ENCODE results near the gene DOCK11.
"Not testable (repeated sequence)": the region's sequence is repeated elsewhere in the genome, so short reads cannot be mapped to it uniquely, and the experiment has no call there.

The DOCK11 gene

DNA sequence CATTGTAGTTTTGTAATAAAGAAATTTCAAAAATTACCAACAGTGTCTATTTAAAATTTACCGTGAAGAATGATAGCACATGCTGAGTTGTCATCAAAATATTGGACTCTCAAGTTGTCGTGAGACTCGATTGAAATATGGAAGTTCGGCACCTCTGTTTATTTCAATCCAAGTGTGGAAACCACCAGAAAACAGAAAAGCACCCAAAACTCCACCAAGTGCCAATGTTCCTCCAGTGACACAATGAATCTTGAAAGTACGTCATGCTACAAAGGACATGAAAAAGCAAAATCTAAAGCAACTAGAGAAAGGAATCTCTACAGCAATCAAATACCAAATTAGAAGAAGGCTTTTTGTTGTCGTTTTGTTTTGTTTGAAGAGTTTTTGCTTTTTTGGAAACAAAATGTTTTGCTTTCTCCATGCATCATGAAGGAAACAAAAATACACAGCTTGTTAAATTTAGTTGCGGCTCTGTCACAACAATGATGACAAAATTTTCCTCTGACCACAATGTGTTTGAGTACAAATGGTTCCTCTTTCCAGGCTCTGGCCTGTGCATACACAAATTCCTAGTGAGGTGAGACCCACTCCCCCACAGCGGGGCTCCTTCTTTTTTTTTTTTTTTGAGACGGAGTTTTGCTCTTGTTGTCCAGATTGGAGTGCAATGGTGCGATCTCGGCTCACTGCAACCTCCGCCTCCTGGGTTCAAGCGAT lies 222.2 kb downstream of the DOCK11 start:
- DNase-seq = no peak

- no peak for DNase-seq
Measured at GRCh38 chrX:118718737-118719136, 223.1 kb downstream of the DOCK11 start.

DNA sequence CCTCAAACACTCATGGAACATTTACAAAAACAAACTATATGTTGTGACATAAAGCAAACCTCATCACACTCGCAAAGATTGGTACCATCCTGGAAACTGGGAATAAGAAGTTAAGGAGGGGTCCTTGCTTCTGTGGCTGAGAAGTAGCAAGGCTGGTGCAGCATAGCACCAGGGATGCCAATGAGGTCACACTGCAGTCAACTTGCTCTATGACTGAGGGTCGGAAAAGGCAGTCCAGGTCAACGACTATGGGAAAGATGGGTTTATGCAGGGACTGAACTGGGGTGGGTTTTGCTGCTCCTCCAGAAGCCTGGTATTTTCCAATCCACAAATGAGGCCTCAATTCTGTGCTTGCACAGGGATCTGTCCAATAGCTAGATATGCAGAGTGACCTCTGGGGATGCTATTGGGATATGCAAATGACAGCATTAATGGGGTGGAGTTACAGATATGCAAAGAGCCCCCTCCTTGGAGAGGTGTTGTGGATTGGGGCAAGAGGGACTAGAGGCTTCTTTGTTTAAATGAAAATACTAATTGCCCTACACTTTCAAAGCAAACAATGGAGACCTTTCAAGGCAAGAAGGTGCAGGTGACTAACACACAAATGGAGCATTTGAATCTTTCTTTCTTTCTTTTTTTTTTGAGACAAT lies 224.6 kb downstream of the DOCK11 start:
- no peak for DNase-seq

DNA sequence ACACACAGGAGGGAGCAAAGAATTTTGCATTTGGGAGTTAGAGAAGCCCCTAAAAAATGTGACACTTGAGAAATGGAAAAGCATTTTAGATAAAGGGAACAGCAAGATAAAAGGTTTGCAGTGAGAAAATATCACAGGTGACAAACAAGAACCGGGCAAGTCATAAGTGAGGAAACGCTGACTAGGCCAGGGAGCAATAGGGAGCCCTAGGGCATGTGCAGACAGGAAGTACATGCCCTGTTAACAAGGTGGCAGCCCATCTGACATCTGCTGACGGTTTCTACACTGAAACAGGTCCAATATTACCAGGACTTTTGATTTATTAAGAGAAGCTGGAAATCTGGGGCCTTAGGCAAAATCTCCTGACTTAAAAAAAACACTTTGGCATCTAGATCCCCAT lies 227.8 kb downstream of the DOCK11 start:
- DNase-seq = no peak

- DNase-seq = no peak
Measured at GRCh38 chrX:118724365-118724764, 228.8 kb downstream of the DOCK11 start.

- DNase-seq = no peak
Measured at GRCh38 chrX:118724775-118725174, 229.2 kb downstream of the DOCK11 start.

- DNase-seq = no peak
Measured at GRCh38 chrX:118726396-118726795, 230.8 kb downstream of the DOCK11 start.

DNA sequence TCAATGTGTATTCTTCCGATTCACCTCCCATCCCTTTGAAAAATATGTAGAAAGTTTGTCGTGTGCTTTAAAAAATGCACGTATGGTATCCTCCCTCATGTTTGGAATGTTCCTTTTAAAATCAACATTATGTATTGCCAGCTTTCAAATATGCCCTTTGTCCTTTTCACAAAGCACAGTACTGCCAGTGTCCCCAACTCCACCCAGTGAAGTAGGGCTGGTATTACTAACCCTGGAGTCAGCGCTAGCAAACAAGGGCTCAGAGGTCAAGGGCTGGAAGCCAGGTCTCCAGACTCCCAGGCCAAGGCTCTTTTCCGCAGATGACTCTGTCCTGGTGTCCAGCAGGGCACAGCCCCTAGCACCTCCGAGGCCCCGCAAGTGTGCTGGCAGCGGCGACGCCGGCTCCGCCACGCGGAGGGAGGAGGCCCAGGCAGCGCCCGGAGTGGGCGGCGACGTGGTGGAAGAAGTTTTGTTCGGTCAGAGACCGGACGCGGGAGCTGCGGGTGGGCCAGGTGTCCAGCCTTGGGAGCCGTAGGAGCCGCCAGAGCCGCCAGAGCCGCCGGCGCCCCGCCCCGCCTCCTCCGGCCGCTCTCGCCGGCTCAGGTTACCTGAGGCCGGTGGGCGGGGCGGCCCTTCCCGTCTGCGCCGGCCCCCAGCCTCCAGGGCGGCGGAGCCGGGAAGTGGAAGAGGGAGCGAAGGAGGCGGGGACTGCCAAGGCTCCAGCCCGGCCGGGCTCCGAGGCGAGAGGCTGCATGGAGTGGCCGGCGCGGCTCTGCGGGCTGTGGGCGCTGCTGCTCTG lies 231.5 kb downstream of the DOCK11 start, which contains the start of gene IL13RA1:
Gene IL13RA1 (plus strand): TSS at position 720 of the 799 bp plus-strand sequence. CDS start 33 bp downstream, at position 753.
- peak; percentile 69 for DNase-seq

- no peak for DNase-seq
Measured at GRCh38 chrX:118727686-118728339, 232.2 kb downstream of the DOCK11 start.

DNA sequence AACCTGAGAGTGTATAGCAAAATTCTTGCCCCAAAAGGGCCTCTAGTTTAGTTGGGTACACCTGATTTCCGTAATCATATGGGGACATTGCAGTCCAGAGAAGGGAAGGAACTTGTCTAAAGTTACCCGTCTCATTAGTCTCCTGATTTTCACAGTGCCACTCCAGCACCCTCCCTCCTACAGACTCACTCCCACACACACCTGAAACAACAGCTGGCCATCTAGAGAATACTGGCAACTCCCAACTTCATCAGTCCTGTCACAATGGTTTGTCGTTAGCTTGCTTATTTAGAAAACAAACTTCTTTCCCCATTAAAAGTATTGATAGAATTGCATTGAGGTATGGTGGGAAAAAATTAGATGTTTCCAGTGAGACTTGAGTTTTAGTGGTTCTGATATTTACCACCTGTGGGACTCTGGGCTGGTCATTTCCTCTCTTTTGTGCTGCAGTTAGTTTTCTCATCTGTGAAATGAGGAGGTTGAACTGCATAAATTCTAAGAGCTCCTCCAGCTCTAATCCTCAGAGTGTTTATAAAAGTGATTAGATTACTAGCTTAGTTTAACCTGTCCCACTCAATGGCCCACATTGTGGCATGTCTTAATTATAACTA lies 233.5 kb downstream of the DOCK11 start:
- DNase-seq = no peak

DNA sequence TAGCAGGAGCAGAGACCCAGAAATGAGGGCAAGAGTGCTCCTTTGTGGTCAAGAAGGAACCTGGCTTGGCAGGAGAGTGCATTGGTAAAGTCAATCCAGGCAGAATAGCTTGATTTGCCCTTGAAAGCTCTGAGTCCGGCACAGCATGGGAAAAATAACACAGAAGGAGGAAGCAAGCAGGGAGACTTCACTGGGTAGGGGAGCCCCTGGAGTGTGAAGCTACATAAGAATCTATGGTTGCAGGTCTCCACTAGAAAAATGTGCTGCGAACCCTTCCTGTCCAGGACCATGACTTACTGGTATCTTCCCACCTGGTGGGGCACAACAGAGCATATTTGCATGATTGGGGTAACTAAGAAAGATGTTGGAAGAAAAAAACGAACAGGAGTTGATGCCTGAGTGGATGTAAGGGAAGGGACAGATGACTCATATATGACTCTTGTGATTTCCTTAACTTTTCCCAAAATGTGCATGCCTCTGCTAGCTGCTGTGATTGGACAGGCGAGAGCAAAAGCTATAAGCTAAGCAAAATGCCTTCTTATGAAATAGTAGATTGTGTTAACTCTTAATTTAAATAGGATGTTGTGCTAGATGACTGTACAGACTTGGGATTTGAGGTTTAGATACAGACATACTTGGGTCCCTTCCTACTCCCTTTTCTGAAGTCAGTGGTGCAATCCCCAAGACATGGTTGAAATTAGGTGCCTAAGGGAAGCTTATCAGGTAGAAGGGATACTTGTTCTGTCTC lies 235.1 kb downstream of the DOCK11 start:
- no peak for DNase-seq

- not testable (repeated sequence) for DNase-seq
Measured at GRCh38 chrX:118732551-118732950, 236.9 kb downstream of the DOCK11 start.

GRCh38 chrX:118734909-118735308 lies 239.3 kb downstream of the DOCK11 start:
- DNase-seq = no peak

All from COR-L47 (cell line).